OCI-LY3 (cell line): ENCODE measurements around the gene GNAI3.

Experiments
- CTCF ChIP-seq: fragments of 200-600, 300-600 bp; sonication (generic); IDR thresholded peaks from 2 replicates; pipeline ENCODE4 v1.5.1; 2014; ENCODE audit warnings: antibody characterized with exemption, low read length, low read depth
- EZH2phosphoT487 ChIP-seq: fragments of 200-600 bp; shearing (Covaris generic); IDR thresholded peaks from 2 replicates; pipeline ENCODE4 v1.6.1; 2018; ENCODE audit warnings: antibody characterized with exemption, mixed run types, low read depth

GRCh38 chr1:109655615-109656519 lies 107.5 kb downstream of the GNAI3 start, which contains the start of gene GSTM4:
- TF ChIP-seq CTCF: no peak
- no peak for TF ChIP-seq EZH2phosphoT487
